Measurements from ENCODE around the gene GPR137B. TPM values are rescaled to one million over a fixed set of nuclear protein-coding genes. Genes with fewer than 3 reads are reported as not detected.

Gene GPR137B
- total RNA-seq, 4 donors from 2014 or later = 6.0 to 16.2 (median 11.5) TPM

- Histone ChIP-seq H3K27ac (no peak overlapping the region), H3K9me3 (no peaks in the 10 kb centered on the region), H3K4me3 (no peak overlapping the region), H3K4me1 (no peaks in the 10 kb centered on the region), H3K27me3 (no peaks in the 10 kb centered on the region), H3K36me3 (no peaks in the 10 kb centered on the region)
- DNase-seq = no peak
- intact Hi-C loops (cut with DNase I; ENCODE audit: low total_unique reads) = no loop called here
- no peak for TF ChIP-seq POLR2A (IDR thresholded peaks at IDR 0.05)
- no peak for TF ChIP-seq EP300 (IDR thresholded peaks at IDR 0.05; ENCODE audit: low read depth)
- TF ChIP-seq CTCF (IDR thresholded peaks at IDR 0.05) = no peak
- TF ChIP-seq POLR2AphosphoS5 (IDR thresholded peaks at IDR 0.05) = no peak
- WGBS, 2 donors (ENCODE audit: low coverage in 1 of 2) = 88 to 97% methylated on average over 2 of the region's 2 CpGs
- in situ Hi-C loops (cut with MboI; ENCODE audit: low pct_ligation_motif_present in 1 of 4, low pct_unique_long_range_greater_than_20kb in 1 of 4, low sequenced_read_pairs in 3 of 4) = no loop called here
Measured at GRCh38 chr1:236242568-236242967, 100.2 kb downstream of the GPR137B start.

- 86 to 93% methylated on average over 3 of the region's 3 CpGs for WGBS, 2 donors (ENCODE audit: low coverage in 1 of 2)
- TF ChIP-seq CTCF (IDR thresholded peaks at IDR 0.05) (no peak), EP300 (IDR thresholded peaks at IDR 0.05; ENCODE audit: low read depth) (no peak), POLR2A (IDR thresholded peaks at IDR 0.05) (no peak), POLR2AphosphoS5 (IDR thresholded peaks at IDR 0.05) (no peak)
- in situ Hi-C loops (cut with MboI; ENCODE audit: low pct_ligation_motif_present in 1 of 4, low pct_unique_long_range_greater_than_20kb in 1 of 4, low sequenced_read_pairs in 3 of 4) = no loop called here
Measured at GRCh38 chr1:236247286-236247685, 104.9 kb downstream of the GPR137B start.

GRCh38 chr1:236251587-236251986 is 109.2 kb downstream of the GPR137B start:
- 90 to 97% methylated on average over 1 of the region's 1 CpG for WGBS, 2 donors (ENCODE audit: low coverage in 1 of 2)
- H3K9me3 ChIP-seq = no peaks in the 10 kb centered on the region
- in situ Hi-C loops (cut with MboI; ENCODE audit: low pct_ligation_motif_present in 1 of 4, low pct_unique_long_range_greater_than_20kb in 1 of 4, low sequenced_read_pairs in 3 of 4) = no loop called here
- DNase-seq = no peak
- intact Hi-C loops (cut with DNase I; ENCODE audit: low total_unique reads) = no loop called here
- TF ChIP-seq CTCF (IDR thresholded peaks at IDR 0.05) (no peak), EP300 (IDR thresholded peaks at IDR 0.05; ENCODE audit: low read depth) (no peak), POLR2A (IDR thresholded peaks at IDR 0.05) (no peak), POLR2AphosphoS5 (IDR thresholded peaks at IDR 0.05) (no peak)
- no peak overlapping the region for H3K4me3 ChIP-seq
- no peaks in the 10 kb centered on the region for H3K27me3 ChIP-seq
- no peak overlapping the region for H3K27ac ChIP-seq
- no peaks in the 10 kb centered on the region for H3K36me3 ChIP-seq
- H3K4me1 ChIP-seq = no peaks in the 10 kb centered on the region

More at GRCh38 chr1:236247286-236247685, 104.9 kb downstream of the GPR137B start:
- no peaks in the 10 kb centered on the region for H3K4me1 ChIP-seq
- no peak for DNase-seq
- intact Hi-C loops (cut with DNase I; ENCODE audit: low total_unique reads) = no loop called here
- no peak overlapping the region for H3K27ac ChIP-seq
- no peaks in the 10 kb centered on the region for H3K27me3 ChIP-seq
- no peak overlapping the region for H3K4me3 ChIP-seq
- no peaks in the 10 kb centered on the region for H3K9me3 ChIP-seq
- H3K36me3 ChIP-seq = no peaks in the 10 kb centered on the region

- Histone ChIP-seq H3K4me3 (no peak overlapping the region), H3K4me1 (no peaks in the 10 kb centered on the region), H3K36me3 (peaks cover 0 to 5% (median 0%) of the 10 kb centered on the region in 4 donors), H3K9me3 (peaks cover 6 to 9% of the 10 kb centered on the region in 2 donors), H3K27me3 (no peaks in the 10 kb centered on the region), H3K27ac (no peak overlapping the region)
- intact Hi-C loops (cut with DNase I; ENCODE audit: low total_unique reads) = no loop called here
- in situ Hi-C loops (cut with MboI; ENCODE audit: low pct_ligation_motif_present in 1 of 4, low pct_unique_long_range_greater_than_20kb in 1 of 4, low sequenced_read_pairs in 3 of 4) = no loop called here
- 96 to 100% methylated on average over 1 of the region's 1 CpG for WGBS, 2 donors (ENCODE audit: low coverage in 1 of 2)
- no peak for DNase-seq
- TF ChIP-seq CTCF (IDR thresholded peaks at IDR 0.05) (no peak), POLR2A (IDR thresholded peaks at IDR 0.05) (no peak), POLR2AphosphoS5 (IDR thresholded peaks at IDR 0.05) (no peak), EP300 (IDR thresholded peaks at IDR 0.05; ENCODE audit: low read depth) (no peak)
Measured at GRCh38 chr1:236253119-236253518, 110.8 kb downstream of the GPR137B start.

Measured in transverse colon (tissue), 4 donors.